ENCODE measurements around the gene CTNS. TPM values are rescaled to one million over a fixed set of nuclear protein-coding genes. Genes with fewer than 3 reads are reported as not detected.

The CTNS gene
- total RNA-seq, 1 donor from 2014 or later: 47.9 TPM

- H3K27me3 Mint-ChIP-seq (ENCODE audit: low read depth): no peaks in the 10 kb centered on the region
- H3K27ac Mint-ChIP-seq: no peak overlapping the region
- DNase-seq (ENCODE audit: low spot score): no peak
- intact Hi-C loops (cut with micrococcal nuclease): no loop called here
- H3K9me3 Mint-ChIP-seq: no peaks in the 10 kb centered on the region
- H3K36me3 Mint-ChIP-seq (ENCODE audit: low read depth): peaks cover 48% of the 10 kb centered on the region
- no peak overlapping the region for H3K4me3 Mint-ChIP-seq (ENCODE audit: low read depth)
- H3K4me1 Mint-ChIP-seq (ENCODE audit: low read depth): peaks cover 6% of the 10 kb centered on the region
Observed at GRCh38 chr17:3685174-3685573, 48.6 kb downstream of the CTNS start.

GRCh38 chr17:3688027-3688553 is 51.5 kb downstream of the CTNS start:
- no peaks in the 10 kb centered on the region for H3K9me3 Mint-ChIP-seq
- no peak overlapping the region for H3K4me3 Mint-ChIP-seq (ENCODE audit: low read depth)
- intact Hi-C loops (cut with micrococcal nuclease): no loop called here
- peaks cover 42% of the 10 kb centered on the region for H3K36me3 Mint-ChIP-seq (ENCODE audit: low read depth)
- H3K27me3 Mint-ChIP-seq (ENCODE audit: low read depth): no peaks in the 10 kb centered on the region
- peaks cover 8% of the 10 kb centered on the region for H3K4me1 Mint-ChIP-seq (ENCODE audit: low read depth)
- DNase-seq (ENCODE audit: low spot score): no peak
- no peak overlapping the region for H3K27ac Mint-ChIP-seq

DNA sequence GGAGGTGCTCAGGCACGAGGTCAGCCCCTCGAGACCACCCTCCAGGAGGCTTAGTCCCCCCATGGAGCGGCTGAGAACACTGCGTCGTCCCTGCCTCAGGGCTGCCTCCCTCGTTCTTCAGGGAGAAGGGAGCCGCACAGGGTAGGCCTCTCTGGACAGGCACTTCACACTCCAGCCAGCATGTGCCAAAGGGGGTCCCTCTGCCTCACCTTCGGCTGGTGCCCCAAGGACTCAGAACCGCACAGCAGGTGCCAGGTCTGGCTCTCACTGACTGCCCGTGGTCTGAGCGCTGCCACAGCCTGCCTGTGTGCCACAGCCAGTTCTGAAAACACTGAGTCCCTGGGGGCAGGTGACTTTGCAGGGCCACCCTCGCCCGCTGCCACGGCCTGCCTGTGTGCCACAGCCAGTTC is 52.3 kb downstream of the CTNS start:
- DNase-seq (ENCODE audit: low spot score): no peak
- H3K36me3 Mint-ChIP-seq (ENCODE audit: low read depth): peaks cover 39% of the 10 kb centered on the region
- H3K9me3 Mint-ChIP-seq: no peaks in the 10 kb centered on the region
- H3K27ac Mint-ChIP-seq: no peak overlapping the region
- H3K4me1 Mint-ChIP-seq (ENCODE audit: low read depth): peaks cover 9% of the 10 kb centered on the region
- intact Hi-C loops (cut with micrococcal nuclease): no loop called here
- H3K4me3 Mint-ChIP-seq (ENCODE audit: low read depth): no peak overlapping the region
- no peaks in the 10 kb centered on the region for H3K27me3 Mint-ChIP-seq (ENCODE audit: low read depth)

GRCh38 chr17:3689262-3690093 is 52.9 kb downstream of the CTNS start:
- Mint-ChIP-seq H3K27me3 (ENCODE audit: low read depth) (no peaks in the 10 kb centered on the region), H3K4me3 (ENCODE audit: low read depth) (no peak overlapping the region), H3K9me3 (no peaks in the 10 kb centered on the region), H3K27ac (no peak overlapping the region), H3K36me3 (ENCODE audit: low read depth) (peaks cover 41% of the 10 kb centered on the region), H3K4me1 (ENCODE audit: low read depth) (peaks cover 13% of the 10 kb centered on the region)
- intact Hi-C loops (cut with micrococcal nuclease): no loop called here
- DNase-seq (ENCODE audit: low spot score): no peak

DNA sequence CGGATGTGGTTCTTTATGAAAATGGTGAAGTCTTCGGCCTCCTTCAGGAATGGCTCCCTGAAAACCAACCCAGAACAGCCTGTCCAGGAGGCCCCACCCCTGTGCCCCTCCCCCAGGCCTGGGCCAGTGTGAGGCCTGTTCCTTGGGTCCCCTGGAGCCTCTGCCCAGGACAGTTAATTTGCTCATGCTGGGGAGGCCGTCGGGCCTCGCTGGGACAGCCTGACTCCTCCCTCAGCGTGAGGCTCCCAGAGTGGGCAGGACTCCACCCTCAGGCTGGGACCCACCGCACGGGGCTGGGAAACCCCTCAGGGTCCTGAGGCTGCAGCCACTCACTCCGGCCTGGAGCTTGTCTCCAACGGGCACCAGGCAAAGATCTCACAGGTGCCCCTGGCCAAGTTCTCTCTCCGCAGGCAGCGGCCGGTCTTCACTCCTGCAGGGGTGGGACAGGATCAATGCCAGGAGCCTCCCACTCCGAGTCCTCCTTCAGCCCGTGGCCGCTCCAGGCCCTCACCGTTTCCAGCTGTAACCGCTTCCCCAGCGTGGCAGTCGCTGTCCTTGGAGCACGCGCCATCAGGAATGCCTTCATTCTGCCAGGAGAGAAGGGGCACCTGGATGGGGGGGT is 53.6 kb downstream of the CTNS start:
- intact Hi-C loops (cut with micrococcal nuclease): no loop called here
- peaks cover 15% of the 10 kb centered on the region for H3K4me1 Mint-ChIP-seq (ENCODE audit: low read depth)
- H3K9me3 Mint-ChIP-seq: no peaks in the 10 kb centered on the region
- H3K4me3 Mint-ChIP-seq (ENCODE audit: low read depth): no peak overlapping the region
- H3K27me3 Mint-ChIP-seq (ENCODE audit: low read depth): no peaks in the 10 kb centered on the region
- H3K27ac Mint-ChIP-seq: no peak overlapping the region
- DNase-seq (ENCODE audit: low spot score): no peak
- peaks cover 38% of the 10 kb centered on the region for H3K36me3 Mint-ChIP-seq (ENCODE audit: low read depth)

GRCh38 chr17:3691617-3692067 is 55.1 kb downstream of the CTNS start:
- Mint-ChIP-seq H3K27ac (no peak overlapping the region), H3K36me3 (ENCODE audit: low read depth) (peaks cover 38% of the 10 kb centered on the region), H3K4me1 (ENCODE audit: low read depth) (peaks cover 15% of the 10 kb centered on the region), H3K4me3 (ENCODE audit: low read depth) (no peak overlapping the region), H3K27me3 (ENCODE audit: low read depth) (no peaks in the 10 kb centered on the region), H3K9me3 (no peaks in the 10 kb centered on the region)
- DNase-seq (ENCODE audit: low spot score): no peak
- intact Hi-C loops (cut with micrococcal nuclease): no loop called here

DNA sequence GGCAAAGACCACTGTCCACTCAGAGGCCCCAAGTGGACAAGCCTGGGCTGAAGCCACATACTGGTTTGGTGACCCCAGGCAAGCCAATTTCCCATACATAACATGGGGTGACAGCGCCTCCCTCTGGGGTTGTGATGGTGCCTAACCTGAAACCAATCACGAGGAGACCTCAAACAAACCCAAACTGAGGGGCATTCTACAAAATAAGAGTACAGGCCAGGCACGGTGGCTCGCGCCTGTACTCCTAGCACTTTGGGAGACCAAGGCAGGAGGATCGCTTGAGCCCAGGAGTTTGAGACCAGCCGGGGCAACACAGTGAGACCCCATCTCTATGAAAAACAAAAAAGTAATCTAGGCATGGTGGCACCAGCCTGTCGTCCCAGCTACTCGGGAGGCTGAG is 55.8 kb downstream of the CTNS start:
- Mint-ChIP-seq H3K27ac (no peak overlapping the region), H3K4me1 (ENCODE audit: low read depth) (peaks cover 15% of the 10 kb centered on the region), H3K9me3 (no peaks in the 10 kb centered on the region), H3K36me3 (ENCODE audit: low read depth) (peaks cover 38% of the 10 kb centered on the region), H3K27me3 (ENCODE audit: low read depth) (no peaks in the 10 kb centered on the region), H3K4me3 (ENCODE audit: low read depth) (no peak overlapping the region)
- DNase-seq (ENCODE audit: low spot score): no peak
- intact Hi-C loops (cut with micrococcal nuclease): no loop called here

DNA sequence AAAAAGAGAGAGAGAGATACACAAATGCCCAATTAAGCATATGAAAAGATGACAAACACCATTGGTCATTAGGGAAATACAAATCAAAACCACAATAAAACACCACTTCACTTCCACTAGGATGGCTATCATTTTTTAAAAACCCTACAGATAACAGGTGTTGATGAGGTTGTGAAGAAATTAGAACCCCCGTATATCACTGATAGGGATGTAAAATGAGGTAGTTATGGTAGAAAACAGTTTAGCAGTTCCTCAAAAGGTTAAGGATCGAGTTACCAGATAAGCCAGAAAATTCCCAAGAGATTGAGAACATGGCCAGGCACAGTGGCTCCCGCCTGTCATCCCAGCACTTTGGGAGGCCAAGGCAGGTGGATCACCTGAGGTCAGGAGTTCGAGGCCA is 56.6 kb downstream of the CTNS start:
- intact Hi-C loops (cut with micrococcal nuclease): no loop called here

GRCh38 chr17:3693829-3694231 is 57.3 kb downstream of the CTNS start:
- peak overlapping the region; percentile 90 for H3K4me3 Mint-ChIP-seq (ENCODE audit: low read depth)
- peak overlapping the region; percentile 63 for H3K27ac Mint-ChIP-seq
- intact Hi-C loops (cut with micrococcal nuclease): no loop called here
- H3K27me3 Mint-ChIP-seq (ENCODE audit: low read depth): no peaks in the 10 kb centered on the region
- peaks cover 42% of the 10 kb centered on the region for H3K36me3 Mint-ChIP-seq (ENCODE audit: low read depth)
- H3K9me3 Mint-ChIP-seq: no peaks in the 10 kb centered on the region
- no peak for DNase-seq (ENCODE audit: low spot score)
- peaks cover 15% of the 10 kb centered on the region for H3K4me1 Mint-ChIP-seq (ENCODE audit: low read depth)

More for the DNA sequence above, 56.6 kb downstream of the CTNS start:
- no peak overlapping the region for H3K27ac Mint-ChIP-seq
- peaks cover 15% of the 10 kb centered on the region for H3K4me1 Mint-ChIP-seq (ENCODE audit: low read depth)
- no peaks in the 10 kb centered on the region for H3K27me3 Mint-ChIP-seq (ENCODE audit: low read depth)
- DNase-seq (ENCODE audit: low spot score): no peak
- H3K4me3 Mint-ChIP-seq (ENCODE audit: low read depth): peak overlapping the region; percentile 45
- H3K36me3 Mint-ChIP-seq (ENCODE audit: low read depth): peaks cover 43% of the 10 kb centered on the region
- H3K9me3 Mint-ChIP-seq: no peaks in the 10 kb centered on the region

DNA sequence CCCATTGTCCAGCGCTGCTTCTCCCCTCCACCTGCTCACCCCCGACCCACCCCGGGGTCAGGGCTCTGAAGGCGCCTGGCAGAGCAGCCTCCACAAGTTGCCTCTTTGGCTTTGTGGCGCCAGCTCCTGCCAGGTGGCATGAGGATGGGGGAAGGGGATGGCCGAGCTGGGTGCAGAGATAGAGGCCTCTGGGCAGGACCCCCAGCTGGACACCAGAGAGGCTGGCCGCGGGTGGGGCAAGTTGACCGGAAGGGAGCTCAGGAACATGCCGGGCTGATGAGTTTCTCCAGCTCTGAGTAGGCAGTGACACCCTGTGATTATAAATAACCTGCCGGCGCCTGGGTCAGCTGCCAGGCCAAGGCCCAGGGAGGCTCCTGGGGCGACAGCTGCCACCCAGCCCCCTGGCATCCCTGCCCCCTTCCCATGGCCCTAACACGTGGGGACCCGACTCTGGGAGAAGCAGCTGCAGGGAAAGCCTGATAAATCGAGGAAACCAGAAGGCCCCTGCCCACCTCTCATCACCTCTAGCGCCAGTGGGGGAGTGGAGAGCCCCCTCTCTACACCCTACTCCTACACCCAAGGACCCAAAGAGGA is 58.7 kb downstream of the CTNS start:
- H3K9me3 Mint-ChIP-seq: no peaks in the 10 kb centered on the region
- H3K27me3 Mint-ChIP-seq (ENCODE audit: low read depth): no peaks in the 10 kb centered on the region
- no peak for DNase-seq (ENCODE audit: low spot score)
- peaks cover 33% of the 10 kb centered on the region for H3K36me3 Mint-ChIP-seq (ENCODE audit: low read depth)
- H3K27ac Mint-ChIP-seq: peak overlapping the region; percentile 69
- intact Hi-C loops (cut with micrococcal nuclease): loop anchor here (1.0 kb wide), 1 partner anchor 16 kb away; no protein-coding TSS in a partner anchor
- H3K4me3 Mint-ChIP-seq (ENCODE audit: low read depth): peak overlapping the region; percentile 90
- peaks cover 17% of the 10 kb centered on the region for H3K4me1 Mint-ChIP-seq (ENCODE audit: low read depth)

DNA sequence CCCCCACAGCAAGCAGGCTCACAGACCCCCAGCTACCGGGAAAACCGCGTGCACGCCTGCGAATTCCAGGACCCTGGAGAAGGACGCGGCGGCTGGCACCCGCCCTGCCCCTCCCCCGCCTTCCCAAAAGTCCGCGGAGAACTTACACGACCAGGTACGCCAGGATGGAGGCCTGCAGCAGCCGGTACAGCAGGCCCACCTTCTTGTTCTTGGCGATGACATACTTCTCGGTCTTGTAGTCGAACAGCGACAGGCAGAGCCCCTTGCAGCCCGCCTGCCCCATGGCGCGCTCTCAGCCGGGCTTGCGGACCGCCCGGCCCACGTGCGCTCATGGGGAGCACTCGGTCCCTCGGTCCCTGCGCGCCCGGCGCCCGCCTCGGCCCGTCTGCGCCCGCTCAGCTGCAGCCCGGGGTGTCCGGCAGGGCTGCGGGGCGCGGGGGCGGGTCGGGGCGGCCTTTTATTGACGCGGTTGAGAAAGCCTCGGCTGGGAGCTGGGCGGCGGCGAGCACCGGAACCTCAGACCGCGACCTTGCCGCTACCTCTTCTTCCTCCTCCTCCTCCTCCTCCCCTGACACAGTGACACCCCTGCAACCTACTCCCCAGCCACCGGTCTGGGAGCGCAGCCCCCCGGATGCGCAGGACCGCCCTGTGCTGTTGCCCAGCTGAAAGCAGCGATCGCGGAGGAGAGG is 59.3 kb downstream of the CTNS start, which contains the start of gene P2RX5:
TSS of gene P2RX5 (minus strand) at position 433 of the 689 bp plus-strand sequence. CDS start at position 283, 150 bp downstream.
- H3K4me1 Mint-ChIP-seq (ENCODE audit: low read depth): peaks cover 20% of the 10 kb centered on the region
- intact Hi-C loops (cut with micrococcal nuclease): loop anchor here (1.0 kb wide), 1 partner anchor 15 kb away; no protein-coding TSS in a partner anchor
- peak within 1 kb of the TSS; percentile 90 for H3K4me3 Mint-ChIP-seq (ENCODE audit: low read depth)
- H3K36me3 Mint-ChIP-seq (ENCODE audit: low read depth): peaks cover 31% of the 10 kb centered on the region
- no peaks in the 10 kb centered on the region for H3K9me3 Mint-ChIP-seq
- peak; percentile 47 for DNase-seq (ENCODE audit: low spot score)
- H3K27me3 Mint-ChIP-seq (ENCODE audit: low read depth): no peaks in the 10 kb centered on the region
- peak within 1 kb of the TSS; percentile 82 for H3K27ac Mint-ChIP-seq

GRCh38 chr17:3697103-3697476 is 60.5 kb downstream of the CTNS start:
- peaks cover 18% of the 10 kb centered on the region for H3K4me1 Mint-ChIP-seq (ENCODE audit: low read depth)
- H3K4me3 Mint-ChIP-seq (ENCODE audit: low read depth): peak overlapping the region; percentile 13
- intact Hi-C loops (cut with micrococcal nuclease): no loop called here
- no peak for DNase-seq (ENCODE audit: low spot score)
- H3K27me3 Mint-ChIP-seq (ENCODE audit: low read depth): no peaks in the 10 kb centered on the region
- peaks cover 32% of the 10 kb centered on the region for H3K36me3 Mint-ChIP-seq (ENCODE audit: low read depth)
- H3K9me3 Mint-ChIP-seq: no peaks in the 10 kb centered on the region
- no peak overlapping the region for H3K27ac Mint-ChIP-seq

Data from activated T-helper 2 cell treated with anti-CD3 and anti-CD28 coated beads, Interferon-gamma antibody, Interleukin-2, Interleukin-4, amounts not matched to agents 10 μg/mL and 5 μg/mL and 100 μg/mL, durations not matched to agents 14 hours and 24 hours and 36 hours (primary cell).